GM12873 (cell line): ENCODE measurements around the gene AXIN1.

ENCODE experiments used
- CTCF ChIP-seq: IDR thresholded peaks from 2 replicates; pipeline ENCODE4 v1.5.1; 2012; ENCODE audit warnings: low read depth, mild to moderate bottlenecking, moderate library complexity, low read length, control low read depth; ENCODE audit not compliant: insufficient read depth; ENCODE audit errors: missing control alignments

AXIN1 gene

GRCh38 chr16:352547-353403, at the start of gene AXIN1:
TSS of gene AXIN1 (minus strand) at chr16:352723. CDS start at chr16:347025, 5,698 bp downstream.
- TF ChIP-seq CTCF = peak; percentile 54

- TF ChIP-seq CTCF = peak; percentile 57
Observed at GRCh38 chr16:401468-402348, 49.2 kb upstream of the AXIN1 start, which contains the start of gene DECR2. TSS of gene DECR2 (plus strand) at chr16:401885. CDS start at chr16:401964, 79 bp downstream.

- no peak for TF ChIP-seq CTCF
Observed at GRCh38 chr16:400061-400591, 47.6 kb upstream of the AXIN1 start.

- no peak for TF ChIP-seq CTCF
Observed at GRCh38 chr16:399340-400019, 47.0 kb upstream of the AXIN1 start.

GRCh38 chr16:398561-399339, 46.2 kb upstream of the AXIN1 start:
- TF ChIP-seq CTCF = no peak

- TF ChIP-seq CTCF = peak; percentile 49
Observed at GRCh38 chr16:397736-398332, 45.3 kb upstream of the AXIN1 start.
